Measurements from ENCODE around the gene LDLRAD3. TPM values are rescaled to one million over a fixed set of nuclear protein-coding genes. Genes with fewer than 3 reads are reported as not detected.

Gene LDLRAD3
- total RNA-seq, 1 donor from 2014 or later = 28.5 TPM

DNA sequence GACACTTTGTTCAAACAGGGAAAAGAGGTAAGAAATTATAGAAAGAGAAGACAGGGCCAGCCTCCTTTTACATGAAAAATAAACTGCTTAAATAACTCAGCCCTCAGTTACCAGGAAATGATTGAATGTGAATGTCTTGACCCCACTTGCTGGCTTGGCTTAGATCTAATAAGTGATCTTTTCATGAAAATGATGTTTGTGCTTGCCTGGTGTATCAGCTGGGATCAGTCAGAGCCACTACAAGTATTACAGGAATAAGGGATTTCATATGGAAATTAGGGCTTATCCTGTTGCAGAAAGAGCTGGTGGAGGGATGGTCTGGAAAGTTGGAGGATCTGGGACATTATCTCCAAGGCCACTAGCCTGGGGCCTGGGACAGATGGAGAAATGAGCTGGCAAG, 293.5 kb downstream of the LDLRAD3 start:
- no peak for DNase-seq (ENCODE audit: low spot score)
- Mint-ChIP-seq H3K27ac (ENCODE audit: unreplicated experiment) (no peak overlapping the region), H3K27me3 (ENCODE audit: unreplicated experiment) (peaks cover 1% of the 10 kb centered on the region), H3K9me3 (ENCODE audit: unreplicated experiment) (no peaks in the 10 kb centered on the region), H3K4me1 (ENCODE audit: unreplicated experiment) (no peaks in the 10 kb centered on the region), H3K36me3 (ENCODE audit: low read depth, unreplicated experiment) (no peaks in the 10 kb centered on the region), H3K4me3 (ENCODE audit: unreplicated experiment) (no peak overlapping the region)
- TF ChIP-seq, protein P1, sequence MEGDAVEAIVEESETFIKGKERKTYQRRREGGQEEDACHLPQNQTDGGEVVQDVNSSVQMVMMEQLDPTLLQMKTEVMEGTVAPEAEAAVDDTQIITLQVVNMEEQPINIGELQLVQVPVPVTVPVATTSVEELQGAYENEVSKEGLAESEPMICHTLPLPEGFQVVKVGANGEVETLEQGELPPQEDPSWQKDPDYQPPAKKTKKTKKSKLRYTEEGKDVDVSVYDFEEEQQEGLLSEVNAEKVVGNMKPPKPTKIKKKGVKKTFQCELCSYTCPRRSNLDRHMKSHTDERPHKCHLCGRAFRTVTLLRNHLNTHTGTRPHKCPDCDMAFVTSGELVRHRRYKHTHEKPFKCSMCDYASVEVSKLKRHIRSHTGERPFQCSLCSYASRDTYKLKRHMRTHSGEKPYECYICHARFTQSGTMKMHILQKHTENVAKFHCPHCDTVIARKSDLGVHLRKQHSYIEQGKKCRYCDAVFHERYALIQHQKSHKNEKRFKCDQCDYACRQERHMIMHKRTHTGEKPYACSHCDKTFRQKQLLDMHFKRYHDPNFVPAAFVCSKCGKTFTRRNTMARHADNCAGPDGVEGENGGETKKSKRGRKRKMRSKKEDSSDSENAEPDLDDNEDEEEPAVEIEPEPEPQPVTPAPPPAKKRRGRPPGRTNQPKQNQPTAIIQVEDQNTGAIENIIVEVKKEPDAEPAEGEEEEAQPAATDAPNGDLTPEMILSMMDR (IDR thresholded peaks at IDR 0.05; ENCODE audit: unreplicated experiment) = no peak

DNA sequence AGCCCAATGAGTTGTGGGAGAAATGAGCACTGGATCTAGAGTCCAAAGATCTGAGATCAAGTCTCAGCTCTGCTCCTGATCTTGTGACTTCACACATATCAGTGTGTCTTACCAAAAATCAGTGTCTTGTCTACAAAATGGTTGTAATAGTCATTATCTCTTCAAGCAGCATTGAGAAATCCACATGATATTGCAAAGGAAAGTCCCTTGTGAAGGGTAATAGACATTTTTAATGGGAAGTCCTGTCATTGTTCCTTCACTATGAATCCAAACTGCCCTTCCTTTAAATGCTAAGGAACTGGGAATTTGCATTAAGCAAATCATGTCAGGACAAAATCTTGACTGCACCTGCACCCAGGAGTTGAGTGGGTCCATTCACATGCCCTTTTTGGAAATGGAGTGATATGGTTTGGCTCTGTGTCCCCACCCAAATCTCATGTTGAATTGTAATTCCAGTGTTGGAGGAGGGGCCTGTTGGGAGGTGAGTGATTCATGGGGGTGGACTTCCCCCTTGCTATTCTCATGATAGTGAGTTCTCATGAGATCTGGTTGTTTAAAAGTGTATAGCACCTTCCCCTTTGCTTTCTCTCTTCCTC, 294.3 kb downstream of the LDLRAD3 start:
- Mint-ChIP-seq H3K27me3 (ENCODE audit: unreplicated experiment) (peaks cover 1% of the 10 kb centered on the region), H3K4me1 (ENCODE audit: unreplicated experiment) (no peaks in the 10 kb centered on the region), H3K4me3 (ENCODE audit: unreplicated experiment) (no peak overlapping the region), H3K36me3 (ENCODE audit: low read depth, unreplicated experiment) (no peaks in the 10 kb centered on the region), H3K9me3 (ENCODE audit: unreplicated experiment) (no peaks in the 10 kb centered on the region), H3K27ac (ENCODE audit: unreplicated experiment) (no peak overlapping the region)
- TF ChIP-seq, protein P1 (IDR thresholded peaks at IDR 0.05; ENCODE audit: unreplicated experiment) = no peak
- no peak for DNase-seq (ENCODE audit: low spot score)

DNA sequence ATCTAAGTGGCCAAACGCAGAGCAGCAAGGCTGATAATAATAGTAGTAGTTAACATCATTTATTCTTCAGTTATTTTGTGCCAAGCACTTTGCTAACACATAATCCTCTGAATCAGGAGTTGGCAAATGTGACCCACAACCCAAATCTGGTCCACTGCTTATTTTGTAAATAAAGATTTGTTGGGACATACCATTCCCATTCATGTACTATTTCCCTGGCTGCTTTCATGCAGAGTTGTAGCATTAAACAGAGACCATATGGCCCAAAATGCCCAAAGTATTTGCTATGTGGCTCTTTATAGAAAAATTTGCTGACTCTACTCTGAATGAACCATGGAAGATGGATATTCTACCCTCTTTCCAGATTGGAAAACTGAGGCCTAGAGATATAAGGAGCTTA, 295.0 kb downstream of the LDLRAD3 start:
- TF ChIP-seq, protein P1 (IDR thresholded peaks at IDR 0.05; ENCODE audit: unreplicated experiment) = no peak
- Mint-ChIP-seq H3K27me3 (ENCODE audit: unreplicated experiment) (peaks cover 1% of the 10 kb centered on the region), H3K27ac (ENCODE audit: unreplicated experiment) (no peak overlapping the region), H3K9me3 (ENCODE audit: unreplicated experiment) (no peaks in the 10 kb centered on the region), H3K4me3 (ENCODE audit: unreplicated experiment) (no peak overlapping the region), H3K4me1 (ENCODE audit: unreplicated experiment) (no peaks in the 10 kb centered on the region), H3K36me3 (ENCODE audit: low read depth, unreplicated experiment) (no peaks in the 10 kb centered on the region)
- no peak for DNase-seq (ENCODE audit: low spot score)

DNA sequence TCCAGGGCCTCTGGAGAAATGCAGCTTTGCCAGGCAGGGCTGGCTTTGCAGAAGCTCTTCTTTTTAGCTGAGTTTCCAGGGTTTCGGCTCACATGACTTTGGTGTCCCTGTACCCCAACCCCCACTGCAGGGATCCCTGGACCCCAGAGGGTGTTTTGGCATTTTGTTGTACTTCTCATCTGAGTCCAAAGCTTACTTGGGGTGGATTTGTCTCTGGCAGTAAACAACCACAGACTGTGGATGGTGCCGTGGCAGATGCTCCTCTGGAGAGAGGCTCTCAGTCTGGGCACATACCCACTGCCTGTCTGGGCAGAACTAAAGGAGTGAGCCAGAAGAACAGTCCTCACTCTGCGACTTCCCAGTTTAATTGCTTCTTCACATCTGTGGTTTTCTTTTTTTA, 295.8 kb downstream of the LDLRAD3 start:
- no peak overlapping the region for H3K27ac Mint-ChIP-seq (ENCODE audit: unreplicated experiment)
- H3K4me3 Mint-ChIP-seq (ENCODE audit: unreplicated experiment) = no peak overlapping the region
- no peaks in the 10 kb centered on the region for H3K9me3 Mint-ChIP-seq (ENCODE audit: unreplicated experiment)
- H3K27me3 Mint-ChIP-seq (ENCODE audit: unreplicated experiment) = peaks cover 1% of the 10 kb centered on the region
- no peaks in the 10 kb centered on the region for H3K36me3 Mint-ChIP-seq (ENCODE audit: low read depth, unreplicated experiment)
- H3K4me1 Mint-ChIP-seq (ENCODE audit: unreplicated experiment) = no peaks in the 10 kb centered on the region
- TF ChIP-seq, protein P1 (IDR thresholded peaks at IDR 0.05; ENCODE audit: unreplicated experiment) = no peak
- DNase-seq (ENCODE audit: low spot score) = no peak

DNA sequence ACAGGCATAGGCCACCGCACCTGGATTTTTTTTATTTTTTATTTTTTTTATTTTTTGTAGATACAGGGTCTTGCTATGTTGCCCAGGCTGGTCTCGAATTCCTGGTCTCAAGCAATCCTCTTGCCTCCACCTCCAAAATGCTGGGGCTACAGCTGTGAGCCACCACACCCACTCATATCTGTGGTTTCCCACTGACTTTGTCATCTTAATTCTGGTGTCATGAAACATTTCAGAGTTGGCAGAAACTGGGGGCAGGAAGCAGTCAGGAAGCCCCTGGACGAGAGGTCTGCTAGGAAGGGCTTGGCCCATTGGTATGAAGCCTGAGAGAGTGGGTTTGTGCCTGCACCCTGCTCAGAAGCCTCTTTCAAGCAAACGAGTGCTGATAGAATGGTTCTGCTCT, 296.3 kb downstream of the LDLRAD3 start:
- DNase-seq (ENCODE audit: low spot score) = no peak
- H3K27ac Mint-ChIP-seq (ENCODE audit: unreplicated experiment) = no peak overlapping the region
- TF ChIP-seq, protein P1 (IDR thresholded peaks at IDR 0.05; ENCODE audit: unreplicated experiment) = no peak
- H3K36me3 Mint-ChIP-seq (ENCODE audit: low read depth, unreplicated experiment) = peaks cover 1% of the 10 kb centered on the region
- H3K4me3 Mint-ChIP-seq (ENCODE audit: unreplicated experiment) = no peak overlapping the region
- no peaks in the 10 kb centered on the region for H3K4me1 Mint-ChIP-seq (ENCODE audit: unreplicated experiment)
- peaks cover 1% of the 10 kb centered on the region for H3K27me3 Mint-ChIP-seq (ENCODE audit: unreplicated experiment)
- H3K9me3 Mint-ChIP-seq (ENCODE audit: unreplicated experiment) = no peaks in the 10 kb centered on the region
